Astrocyte (in vitro differentiated cells and primary cell): ENCODE measurements around the gene DERL2.

Experiments used
- CTCF ChIP-seq: IDR thresholded peaks from 2 replicates; pipeline ENCODE4 v1.5.1; 2011; ENCODE audit warnings: low read depth, mild to moderate bottlenecking, inconsistent platforms, low read length, moderate library complexity; ENCODE audit not compliant: insufficient read depth
- EZH2 ChIP-seq: IDR thresholded peaks from 2 replicates; pipeline ENCODE4 v1.6.1; 2012; ENCODE audit warnings: mild to moderate bottlenecking, low read length, inconsistent platforms; ENCODE audit not compliant: insufficient read depth

GRCh38 chr17:5478992-5479391 lies 7.0 kb downstream of the DERL2 start:
- no peak for TF ChIP-seq CTCF
- TF ChIP-seq EZH2: no peak
